Measurements from ENCODE around the gene SUSD3.

DNA sequence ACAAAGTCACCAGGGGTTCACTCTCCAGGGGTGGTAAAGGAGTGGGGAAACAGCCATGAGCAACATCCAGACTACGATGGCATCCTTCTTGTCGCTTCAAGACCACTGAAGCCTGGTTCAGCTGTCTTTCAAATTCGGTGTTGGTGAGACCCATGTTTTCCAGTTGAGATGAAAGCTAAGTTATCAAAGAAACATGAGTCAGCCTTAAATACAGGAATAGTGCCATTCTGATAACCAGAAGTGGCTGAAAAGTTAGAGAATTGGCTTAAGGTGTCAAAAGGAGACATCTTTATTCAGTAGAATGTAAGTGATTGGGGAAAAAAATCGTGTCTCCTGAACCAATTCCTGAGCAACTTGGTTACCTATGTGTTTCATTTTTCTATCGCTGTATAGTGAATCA, 30.5 kb downstream of the SUSD3 start:
- TF ChIP-seq, protein P1, sequence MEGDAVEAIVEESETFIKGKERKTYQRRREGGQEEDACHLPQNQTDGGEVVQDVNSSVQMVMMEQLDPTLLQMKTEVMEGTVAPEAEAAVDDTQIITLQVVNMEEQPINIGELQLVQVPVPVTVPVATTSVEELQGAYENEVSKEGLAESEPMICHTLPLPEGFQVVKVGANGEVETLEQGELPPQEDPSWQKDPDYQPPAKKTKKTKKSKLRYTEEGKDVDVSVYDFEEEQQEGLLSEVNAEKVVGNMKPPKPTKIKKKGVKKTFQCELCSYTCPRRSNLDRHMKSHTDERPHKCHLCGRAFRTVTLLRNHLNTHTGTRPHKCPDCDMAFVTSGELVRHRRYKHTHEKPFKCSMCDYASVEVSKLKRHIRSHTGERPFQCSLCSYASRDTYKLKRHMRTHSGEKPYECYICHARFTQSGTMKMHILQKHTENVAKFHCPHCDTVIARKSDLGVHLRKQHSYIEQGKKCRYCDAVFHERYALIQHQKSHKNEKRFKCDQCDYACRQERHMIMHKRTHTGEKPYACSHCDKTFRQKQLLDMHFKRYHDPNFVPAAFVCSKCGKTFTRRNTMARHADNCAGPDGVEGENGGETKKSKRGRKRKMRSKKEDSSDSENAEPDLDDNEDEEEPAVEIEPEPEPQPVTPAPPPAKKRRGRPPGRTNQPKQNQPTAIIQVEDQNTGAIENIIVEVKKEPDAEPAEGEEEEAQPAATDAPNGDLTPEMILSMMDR (IDR thresholded peaks at IDR 0.05): no peak
- TF ChIP-seq EP300 (IDR thresholded peaks at IDR 0.05) (no peak), POLR2AphosphoS5 (IDR thresholded peaks at IDR 0.05) (no peak), POLR2A (IDR thresholded peaks at IDR 0.05) (no peak)
